ENCODE data around the gene RNF10.
A peak's percentile ranks its signal among the peaks of the same experiment; 100 is the strongest.
"Not testable (repeated sequence)": the region's sequence is repeated elsewhere in the genome, so short reads cannot be mapped to it uniquely, and the experiment has no call there.

Gene RNF10

DNA sequence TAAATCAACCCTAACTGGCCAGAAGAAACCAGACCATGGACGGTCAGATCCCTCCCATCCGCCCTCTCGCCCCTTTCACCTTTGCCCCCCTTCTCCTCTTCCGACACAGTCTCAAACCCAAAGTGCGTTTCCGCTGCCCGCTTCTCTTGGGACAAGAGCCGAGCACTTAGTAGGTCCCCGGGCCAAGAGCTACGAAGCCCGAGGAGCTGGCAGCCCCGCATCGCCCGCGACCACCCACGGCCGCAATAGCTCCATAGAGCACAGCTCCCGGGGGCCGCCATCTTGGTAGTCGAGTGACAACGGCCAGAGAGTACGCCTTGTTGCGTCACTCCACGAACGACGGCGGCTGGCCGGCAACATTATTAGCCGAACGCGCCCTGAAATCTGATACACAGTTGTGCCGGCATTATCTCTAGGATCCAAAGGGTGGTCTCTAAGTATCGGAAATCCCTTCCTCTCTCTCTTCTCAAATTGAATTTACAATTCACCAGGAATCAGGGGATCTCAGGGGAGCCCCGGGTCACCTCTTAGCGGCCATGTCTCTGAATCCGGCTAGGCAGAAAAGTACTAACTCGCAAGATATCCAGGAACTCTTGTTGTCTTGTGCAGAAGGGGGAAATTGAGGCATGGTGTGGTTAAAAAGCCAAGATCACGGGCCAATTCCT lies 5.2 kb upstream of the RNF10 start, which contains the start of gene COQ5:
COQ5 (minus strand) TSS at position 298 of the 665 bp plus-strand sequence; CDS start at position 281, 17 bp downstream.
- DNase-seq, result peak; percentile 88

DNA sequence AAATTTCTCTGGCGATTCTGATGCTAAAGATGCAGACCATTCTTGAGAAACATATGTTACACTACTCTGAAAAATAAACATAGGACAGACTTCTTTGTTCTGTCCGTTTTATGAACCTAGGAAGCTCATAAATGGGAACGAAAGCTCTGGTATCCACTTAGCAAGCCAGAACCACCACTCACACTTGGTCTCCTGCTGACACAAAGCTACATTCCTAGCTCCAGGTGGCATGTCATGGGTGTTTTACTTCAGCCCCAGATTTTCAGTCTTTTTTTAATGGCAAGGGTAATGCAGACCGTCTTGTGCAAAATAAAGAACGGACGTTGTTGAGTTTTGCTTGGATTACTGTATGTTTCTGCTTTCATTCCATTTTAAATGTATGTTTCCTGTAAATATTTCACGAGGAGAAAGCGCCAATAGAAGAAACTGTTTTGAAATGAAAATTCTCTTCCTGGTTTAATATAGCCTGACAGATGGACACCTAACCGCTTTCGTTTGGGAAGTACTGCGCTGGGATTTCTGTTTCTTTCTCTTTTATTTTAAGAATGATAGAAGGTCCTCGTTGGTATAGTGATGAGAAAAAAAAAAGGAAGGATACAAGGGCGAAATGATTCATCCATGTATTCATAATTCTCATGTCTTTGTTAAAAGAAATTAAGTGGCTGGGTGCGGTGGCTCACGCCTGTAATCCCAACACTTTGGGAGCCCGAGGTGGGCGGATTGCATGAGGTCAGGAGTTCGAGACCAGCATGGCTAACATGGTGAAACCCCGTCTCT lies 4.3 kb upstream of the RNF10 start:
- DNase-seq, result peak; percentile 53

DNA sequence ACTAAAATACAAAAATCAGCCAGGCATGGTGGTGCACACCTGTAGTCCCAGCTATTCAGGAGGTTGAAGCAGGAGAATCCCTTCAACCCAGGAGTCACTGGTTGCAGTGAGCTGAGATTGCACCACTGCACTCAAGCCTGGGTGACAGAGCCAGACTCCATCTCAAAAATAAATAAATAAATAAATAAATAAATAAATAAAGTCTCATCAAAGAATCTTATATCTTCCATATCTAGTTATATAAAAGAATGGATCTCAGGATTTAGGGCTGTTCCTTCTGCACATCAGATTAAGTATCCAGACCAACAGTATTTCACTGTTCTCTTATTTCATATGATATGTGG lies 3.8 kb upstream of the RNF10 start:
- DNase-seq, result not testable (repeated sequence)

DNA sequence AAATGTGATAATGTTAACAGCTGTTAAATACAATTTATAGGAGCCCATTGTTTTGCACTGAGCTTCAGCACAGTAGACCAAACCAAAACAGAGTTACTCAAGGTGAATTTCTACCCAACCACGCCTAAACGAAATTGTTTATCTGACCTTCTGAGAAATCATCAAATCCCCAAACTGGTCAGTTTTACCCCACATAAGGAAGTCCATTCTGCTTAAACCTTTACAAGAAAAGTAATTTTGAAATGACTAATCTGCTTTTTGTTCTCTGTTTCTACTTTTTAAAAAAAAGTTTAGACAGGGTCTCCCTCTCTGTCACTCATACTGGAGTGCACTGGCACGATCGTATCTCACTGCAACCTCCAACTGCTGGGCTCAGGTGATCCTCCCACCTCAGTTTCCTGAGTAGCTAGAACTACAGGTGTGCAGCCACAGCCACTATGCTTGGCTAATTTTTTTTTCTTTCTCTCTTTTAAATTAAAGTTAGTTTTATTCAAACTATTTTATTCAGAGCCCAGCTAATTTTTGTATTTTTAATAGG lies 1.4 kb upstream of the RNF10 start:
- DNase-seq, result no peak

DNA sequence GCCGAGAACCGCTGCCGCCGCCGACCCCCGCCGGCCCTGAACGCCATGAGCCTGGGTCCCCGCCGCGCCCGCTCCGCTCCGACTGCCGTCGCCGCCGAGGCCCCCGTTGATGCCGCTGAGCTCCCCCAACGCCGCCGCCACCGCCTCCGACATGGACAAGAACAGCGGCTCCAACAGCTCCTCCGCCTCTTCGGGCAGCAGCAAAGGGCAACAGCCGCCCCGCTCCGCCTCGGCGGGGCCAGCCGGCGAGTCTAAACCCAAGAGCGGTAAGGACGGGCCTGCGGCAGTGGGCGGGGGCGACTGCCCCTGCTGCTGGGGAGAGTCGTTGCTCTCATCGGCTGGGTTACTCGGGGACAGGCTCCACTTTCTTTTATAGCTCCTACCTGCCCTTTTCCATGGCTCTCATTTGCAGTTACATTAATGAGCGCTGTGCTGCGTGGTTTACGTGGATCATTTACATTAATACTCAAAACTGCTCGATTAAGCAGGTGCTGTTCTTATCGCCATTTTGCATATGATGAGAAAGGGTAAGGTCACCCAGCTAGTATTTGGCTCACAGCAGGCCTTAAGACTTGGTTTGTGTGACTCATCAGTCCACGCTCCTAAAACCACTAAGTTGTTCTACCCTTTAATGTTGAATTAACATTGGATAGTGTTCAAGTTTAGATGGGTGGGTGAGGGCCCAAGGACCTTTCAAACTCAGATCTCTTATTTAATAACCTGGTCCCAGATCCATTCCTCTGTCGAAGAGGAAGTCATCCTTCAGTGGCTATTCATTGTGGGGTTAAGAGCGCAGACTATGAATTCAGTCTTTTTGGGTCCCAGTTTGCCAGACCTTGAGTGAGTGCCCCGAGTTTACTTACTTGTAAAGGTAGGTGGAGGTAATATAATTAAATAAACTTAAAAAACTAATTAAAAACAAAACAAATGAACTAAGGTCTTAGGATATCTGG lies 823 bp downstream of the RNF10 start:
- DNase-seq, result peak; percentile 79

DNA sequence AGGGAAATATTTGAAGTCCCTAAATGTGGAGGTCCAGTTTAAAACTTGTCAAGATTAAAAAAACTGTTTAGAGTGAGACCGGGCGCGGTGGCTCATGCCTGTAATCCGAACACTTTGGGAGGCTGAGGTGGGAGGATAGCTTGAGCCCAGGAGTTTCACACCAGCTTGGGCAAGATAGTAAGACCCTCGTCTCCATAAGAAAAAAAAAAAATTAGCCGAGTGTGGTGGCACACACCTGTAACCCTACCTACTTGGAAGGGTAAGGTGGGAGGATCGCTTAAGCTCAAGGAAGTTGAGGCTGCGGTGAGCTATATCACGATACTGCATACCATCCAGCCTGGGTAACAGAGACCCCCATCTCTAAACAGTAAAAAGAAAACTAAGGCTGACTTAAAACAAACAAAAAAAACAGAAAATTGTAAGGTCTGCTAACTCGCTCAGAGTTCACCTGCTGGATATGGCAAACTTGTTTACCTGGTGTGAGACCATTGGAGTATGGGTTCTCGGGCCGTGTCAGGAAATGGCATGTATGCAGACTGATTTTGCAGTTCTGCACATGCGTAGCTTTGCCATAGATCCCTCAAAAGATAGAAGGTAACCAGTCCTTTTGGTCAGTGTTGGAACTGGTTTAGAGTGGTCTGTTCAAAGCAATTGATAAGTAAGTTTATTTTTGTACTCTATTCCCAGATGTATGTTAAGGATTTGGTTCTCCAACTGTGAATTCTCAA lies 2.1 kb downstream of the RNF10 start:
- DNase-seq, result no peak

DNA sequence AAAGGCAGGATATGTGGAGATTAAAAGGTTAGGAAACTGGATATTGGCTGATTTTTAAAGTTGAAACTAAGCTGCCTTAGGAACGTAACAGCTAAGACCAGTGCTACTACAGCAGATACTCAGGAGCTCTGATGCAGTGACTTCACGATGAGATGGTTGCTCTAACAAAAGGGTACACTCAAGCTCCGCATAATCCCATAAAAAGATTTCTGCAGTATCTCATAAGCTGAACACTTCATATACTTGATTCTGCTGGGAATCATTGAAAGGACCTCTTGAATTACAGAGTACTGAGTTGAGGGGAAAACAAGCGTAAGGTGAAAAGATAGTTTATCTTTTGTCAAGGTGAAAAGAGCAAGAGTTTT lies 3.7 kb downstream of the RNF10 start:
- no peak for DNase-seq

DNA sequence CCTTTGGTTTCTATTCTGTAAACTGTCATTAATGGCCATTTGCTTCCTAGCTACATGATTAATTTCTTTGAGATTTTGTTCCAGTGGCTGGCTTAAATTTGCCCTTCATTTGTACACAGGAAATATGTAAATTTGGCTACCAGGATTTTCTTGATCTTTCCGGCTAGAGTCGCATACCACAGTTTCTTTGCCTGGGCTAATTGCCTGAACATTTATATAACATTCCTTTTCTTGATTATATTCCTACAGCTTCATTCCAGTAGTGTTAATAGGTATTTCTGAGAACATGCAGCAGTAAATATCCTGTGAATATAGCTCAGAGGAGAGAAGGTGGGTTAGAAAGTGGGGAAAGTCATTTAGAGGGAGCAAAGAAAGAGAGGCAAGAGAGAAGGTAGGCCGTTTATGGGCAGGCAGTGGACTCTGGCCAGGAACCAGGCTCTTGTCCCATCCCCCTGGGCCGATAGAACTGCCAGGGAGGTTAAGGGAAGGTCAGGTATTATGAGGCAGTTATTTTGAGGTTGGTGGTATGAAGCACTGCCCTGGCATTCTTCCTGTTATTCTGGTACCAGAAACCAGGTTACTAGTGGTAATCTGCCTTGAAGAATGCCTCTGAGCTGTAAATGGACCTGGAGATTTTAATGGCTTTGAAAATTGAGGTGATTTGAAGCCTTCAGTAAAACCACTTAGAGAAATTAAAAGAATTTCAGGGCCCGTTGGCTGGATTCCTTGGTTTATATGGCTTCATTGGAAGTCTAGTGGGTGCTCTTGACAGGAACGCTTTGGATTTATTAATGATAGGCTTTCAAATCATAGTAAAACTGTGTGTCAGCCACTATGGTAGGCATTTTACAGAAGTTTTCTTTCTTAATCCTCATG lies 4.4 kb downstream of the RNF10 start:
- DNase-seq, result peak; percentile 25

DNA sequence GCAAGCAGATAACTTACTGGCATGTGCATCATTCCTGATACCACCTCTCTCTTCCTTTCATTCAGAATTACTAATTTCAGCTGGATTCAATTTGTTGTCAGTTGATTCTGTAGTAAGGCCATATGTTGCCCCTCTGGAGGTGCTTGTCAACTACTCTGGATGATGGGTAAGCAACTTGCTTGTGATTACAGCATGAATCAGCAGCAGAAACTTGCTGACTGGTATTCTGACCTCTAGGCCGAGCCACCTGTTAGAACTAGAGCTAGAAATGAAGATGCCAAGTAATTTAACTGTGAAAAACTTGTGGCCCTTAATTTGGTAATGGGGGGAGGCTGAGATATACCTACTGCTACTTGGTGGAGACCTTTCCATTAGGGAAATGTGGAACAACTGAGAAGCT lies 5.1 kb downstream of the RNF10 start:
- no peak for DNase-seq

DNA sequence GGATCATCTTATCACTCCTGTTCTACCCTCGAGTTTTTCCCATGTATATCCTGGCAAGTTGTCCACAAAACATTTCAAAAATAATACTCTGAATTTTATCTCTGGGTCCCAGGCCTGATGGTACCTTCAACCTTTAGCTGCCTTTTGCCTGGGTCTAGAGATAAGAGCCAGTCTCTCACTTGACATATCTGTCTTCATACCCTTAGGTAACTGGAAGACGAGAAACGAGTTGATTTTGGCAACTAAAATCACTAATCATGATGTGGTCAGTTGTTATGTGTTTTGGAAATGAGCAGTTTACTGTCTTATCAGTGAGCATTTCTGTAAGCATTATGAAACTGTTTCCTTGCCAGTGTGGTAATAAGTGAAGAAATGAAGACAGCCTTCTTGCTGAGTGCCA lies 6.3 kb downstream of the RNF10 start:
- no peak for DNase-seq

DNA sequence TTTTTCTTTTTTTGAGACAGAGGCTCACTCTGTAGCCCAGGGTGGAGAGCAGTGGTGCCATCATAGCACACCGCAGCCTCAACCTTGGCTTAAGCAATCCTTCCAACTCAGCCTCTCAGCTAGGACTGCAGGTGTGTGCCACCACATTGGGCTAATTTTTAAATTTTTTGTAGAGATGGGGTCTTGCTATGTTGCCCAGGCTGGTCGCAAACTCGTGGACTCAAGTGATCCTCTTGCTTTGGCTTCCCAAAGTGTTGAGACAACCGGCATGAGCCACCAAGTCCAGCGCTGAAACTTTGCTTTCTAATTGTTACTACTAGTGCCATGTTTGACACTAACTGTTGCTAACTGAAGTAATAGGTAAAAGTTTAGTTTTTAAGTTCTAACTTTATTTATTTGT lies 8.0 kb downstream of the RNF10 start:
- DNase-seq, result no peak

DNA sequence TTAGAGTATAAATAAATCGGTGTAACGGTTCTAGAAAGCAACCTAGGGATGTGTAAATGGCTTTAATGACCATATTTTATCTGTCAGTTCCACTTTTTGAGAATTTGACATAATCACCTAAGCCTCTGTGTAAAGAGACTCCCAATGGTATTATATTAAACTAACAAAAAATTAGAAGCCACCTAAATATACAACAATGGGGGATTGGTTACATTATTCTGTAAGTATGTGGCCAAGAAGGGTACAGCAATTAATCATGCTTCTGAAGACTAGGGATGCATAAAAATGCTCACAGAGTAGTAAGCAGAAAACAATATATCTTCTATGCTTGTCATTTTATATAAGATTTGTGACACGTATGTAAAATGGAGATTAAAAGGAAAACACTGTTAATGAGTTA lies 10.5 kb downstream of the RNF10 start:
- no peak for DNase-seq

DNA sequence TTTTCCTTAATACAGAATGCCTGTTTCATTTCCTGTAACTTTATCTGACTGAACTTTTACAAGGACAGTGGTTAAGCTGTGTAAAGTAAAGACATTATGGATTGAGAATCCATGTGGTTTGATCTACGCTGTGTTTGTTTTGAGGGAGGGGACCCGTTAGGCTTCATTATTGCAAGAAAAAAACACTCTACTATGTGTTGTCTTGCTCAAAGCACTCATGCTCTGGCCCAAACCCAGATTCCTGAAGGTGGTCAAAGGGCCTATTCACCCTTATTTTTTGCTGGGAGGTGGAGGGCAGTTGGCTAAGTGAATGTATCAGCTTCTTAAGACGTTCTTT lies 11.9 kb downstream of the RNF10 start:
- DNase-seq, result no peak

DNA sequence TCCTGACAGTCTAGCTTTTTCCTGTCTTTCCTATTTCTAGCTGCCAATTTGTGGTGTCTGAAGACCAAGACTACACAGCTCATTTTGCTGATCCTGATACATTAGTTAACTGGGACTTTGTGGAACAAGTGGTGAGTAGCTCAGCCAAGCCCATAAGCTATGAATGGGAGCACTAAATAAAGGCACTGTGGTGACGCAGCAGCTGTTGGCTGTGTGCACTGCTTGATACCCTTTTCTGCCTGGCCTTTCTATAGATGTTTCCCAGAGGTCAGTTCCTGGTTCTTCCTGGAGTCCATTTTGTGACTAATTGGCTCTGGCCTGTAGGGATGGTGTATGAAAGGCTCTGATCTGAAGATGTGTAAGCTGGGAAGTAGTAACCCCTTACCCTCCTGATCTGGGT lies 20.5 kb downstream of the RNF10 start:
- DNase-seq, result no peak

DNA sequence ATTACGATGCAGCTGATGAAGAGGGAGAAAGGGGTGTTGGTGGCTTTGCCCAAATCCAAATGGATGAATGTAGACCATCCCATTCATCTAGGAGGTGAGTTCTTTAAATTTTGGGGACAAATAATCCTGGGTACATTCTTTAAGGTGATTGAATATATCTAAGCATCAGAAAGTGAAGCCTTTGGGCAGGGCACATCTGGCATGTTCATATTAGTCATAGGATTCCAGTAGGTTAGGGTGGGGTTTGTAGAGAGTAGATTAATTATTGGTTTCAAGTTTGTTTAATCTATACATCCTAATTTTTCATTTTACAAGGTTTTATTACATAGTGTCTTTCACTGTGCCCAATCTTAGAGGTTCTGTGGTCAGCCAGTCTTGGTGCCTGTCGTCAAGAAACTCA lies 23.4 kb downstream of the RNF10 start:
- no peak for DNase-seq

DNA sequence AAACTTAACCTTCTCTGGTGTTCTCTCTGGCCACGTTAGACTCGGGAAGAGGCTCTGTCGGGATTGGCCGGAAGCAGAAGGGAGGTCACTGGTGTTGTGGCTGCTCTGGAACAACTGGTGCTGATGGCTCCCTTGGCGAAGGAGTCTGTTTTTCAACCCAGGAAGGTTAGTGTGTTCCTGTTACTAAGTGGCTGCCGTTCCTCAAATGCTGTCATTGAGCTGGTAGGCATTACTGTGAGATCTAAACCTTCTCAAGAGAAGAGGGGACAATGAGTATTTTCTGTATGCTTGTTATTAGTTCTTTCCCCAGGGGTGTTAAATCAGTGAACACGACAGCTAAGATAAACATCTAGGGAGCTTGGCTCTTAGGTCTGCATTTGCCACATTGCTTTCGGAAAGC lies 28.8 kb downstream of the RNF10 start:
- no peak for DNase-seq

DNA sequence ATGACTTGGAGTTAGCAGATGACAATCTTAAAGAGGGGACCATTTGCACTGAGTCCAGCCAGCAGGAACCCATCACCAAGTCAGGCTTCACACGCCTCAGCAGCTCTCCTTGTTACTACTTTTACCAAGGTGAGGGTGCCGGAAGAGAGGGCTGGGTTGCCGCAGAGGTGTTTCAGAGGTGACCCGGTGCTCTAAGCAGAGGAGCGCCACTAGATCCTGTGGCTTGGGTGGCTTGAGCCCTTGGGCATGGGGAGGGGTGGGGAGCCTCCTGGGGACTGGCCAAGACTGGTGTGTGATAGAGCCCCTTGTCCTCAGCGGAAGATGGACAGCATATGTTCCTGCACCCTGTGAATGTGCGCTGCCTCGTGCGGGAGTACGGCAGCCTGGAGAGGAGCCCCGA lies 29.3 kb downstream of the RNF10 start:
- DNase-seq, result no peak

DNA sequence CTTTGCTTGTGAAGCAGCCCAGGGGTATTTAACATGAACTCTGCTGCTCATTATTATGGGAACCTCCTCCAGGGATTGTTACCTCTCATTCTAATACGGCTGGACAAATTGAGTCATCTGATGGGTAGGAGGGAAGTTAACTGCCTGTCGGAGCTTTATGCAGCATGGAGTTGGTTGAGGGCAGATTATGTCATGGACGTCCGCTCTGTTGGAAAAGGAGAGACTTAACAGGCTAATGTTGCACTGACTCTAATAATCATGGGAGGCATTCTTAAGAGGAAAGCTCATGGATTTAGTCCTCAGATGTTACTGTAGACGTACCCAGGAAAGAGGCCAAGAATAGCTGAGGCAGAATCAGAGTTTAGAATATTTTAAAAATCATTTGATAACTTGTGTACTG lies 37.1 kb downstream of the RNF10 start:
- no peak for DNase-seq

DNA sequence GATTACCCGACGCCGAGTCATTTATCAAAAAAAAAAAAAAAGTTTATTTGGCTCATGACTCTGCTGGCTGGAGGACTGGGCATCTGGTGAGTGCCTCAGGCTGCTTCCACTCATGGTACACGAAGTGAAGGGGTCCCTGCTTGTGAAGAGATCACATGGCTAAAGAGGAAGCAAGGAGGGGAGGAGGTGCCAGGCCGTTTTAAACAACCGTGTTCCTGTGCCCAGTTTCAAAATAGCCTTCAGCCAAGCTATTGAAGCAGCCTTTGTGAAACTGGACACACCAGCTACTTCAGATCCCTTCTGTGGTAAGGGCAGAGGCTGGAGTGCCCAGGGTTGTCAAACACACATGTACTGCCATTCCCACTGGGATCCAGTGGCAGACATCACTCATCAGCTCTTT lies 39.4 kb downstream of the RNF10 start:
- no peak for DNase-seq

DNA sequence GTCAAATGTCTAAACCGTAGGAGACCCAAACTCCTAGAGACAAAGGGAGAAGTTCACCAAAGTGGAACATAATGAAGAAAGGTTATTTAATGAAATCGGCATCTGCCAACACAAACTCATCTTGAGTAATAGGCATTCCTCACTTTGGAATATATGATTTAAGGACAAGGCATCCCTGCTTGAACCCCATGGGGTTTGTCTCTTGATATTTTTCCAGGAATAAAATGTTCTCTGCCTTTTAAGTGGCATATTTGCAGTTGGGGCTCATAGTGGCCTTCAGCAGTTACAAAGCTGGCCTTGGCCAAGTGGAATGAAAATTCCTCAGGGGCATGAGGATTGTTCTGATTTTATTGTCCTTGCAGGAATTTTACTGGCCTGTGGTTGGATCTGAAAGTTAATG lies 40.0 kb downstream of the RNF10 start:
- DNase-seq, result peak; percentile 35

DNA sequence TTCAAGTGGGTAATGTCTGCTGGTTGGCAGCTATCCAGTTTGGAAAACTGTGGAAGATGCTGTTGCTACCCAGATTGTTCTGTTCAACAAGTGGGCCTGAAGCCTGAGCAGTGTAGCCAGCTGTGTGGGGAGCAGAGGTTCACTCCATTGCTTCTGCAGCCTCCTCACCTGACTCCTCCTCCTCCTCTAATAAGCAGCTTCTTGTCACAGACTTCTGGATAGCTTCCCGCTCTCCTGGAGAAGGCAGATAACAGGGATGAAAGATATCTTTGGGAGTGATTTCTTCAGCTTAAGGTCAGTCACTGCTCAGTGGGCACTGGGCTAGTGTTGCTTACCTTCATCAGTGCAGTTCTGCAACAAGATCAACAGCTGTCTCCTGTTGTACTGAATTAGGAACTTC lies 45.0 kb downstream of the RNF10 start:
- DNase-seq, result no peak
